Panc1 (cell line): ENCODE measurements around the gene MT1E.

Experiments used
- CTCF ChIP-seq: fragments of 450-650 bp; IDR thresholded peaks from 2 replicates; pipeline ENCODE4 v1.5.1; 2017; ENCODE audit warnings: mild to moderate bottlenecking
- POLR2AphosphoS5 ChIP-seq: IDR thresholded peaks from 2 replicates; pipeline ENCODE4 v1.6.1; 2012; ENCODE audit warnings: mild to moderate bottlenecking, low read depth, low read length, moderate library complexity
- REST ChIP-seq, 2 experiments: IDR thresholded peaks; 2 replicates each; pipeline ENCODE4 v1.6.1; 2011 to 2012; ENCODE audit warnings: low read depth in 2 of 2, control low read depth in 1 of 2, low read length in 1 of 2, mild to moderate bottlenecking in 1 of 2, moderate library complexity in 1 of 2; ENCODE audit not compliant: insufficient read depth in 1 of 2

- TF ChIP-seq CTCF (no peak), POLR2AphosphoS5 (no peak), REST (IDR thresholded peaks at IDR 0.05; ENCODE audit: insufficient read depth in 1 of 2, low read depth in 2 of 2, low read length in 1 of 2) (no peak)
Observed at GRCh38 chr16:56651586-56651985, 26.0 kb downstream of the MT1E start, which contains the start of gene MT1B.
